GM18505 (cell line): ENCODE data around the gene IDH3A.

Experiments
- ATAC-seq: cut with Tn5 transposase; IDR thresholded peaks from one replicate; pipeline ENCODE4 v1.9.1; 2021; ENCODE audit not compliant: unreplicated experiment
- POLR2A ChIP-seq: IDR thresholded peaks from 4 replicates; pipeline ENCODE4 v1.6.1; 2011; ENCODE audit warnings: borderline replicate concordance; ENCODE audit not compliant: insufficient read depth, insufficient read length; ENCODE audit errors: extremely low read depth

Gene IDH3A

GRCh38 chr15:78192826-78193594 is 43.8 kb downstream of the IDH3A start:
- ATAC-seq = no peak
- no peak for TF ChIP-seq POLR2A

GRCh38 chr15:78193731-78194567 is 44.8 kb downstream of the IDH3A start:
- TF ChIP-seq POLR2A = no peak
- ATAC-seq = no peak

GRCh38 chr15:78194568-78194925 is 45.4 kb downstream of the IDH3A start:
- TF ChIP-seq POLR2A = no peak
- no peak for ATAC-seq

- no peak for ATAC-seq
- TF ChIP-seq POLR2A = no peak
Observed at GRCh38 chr15:78195735-78196201, 46.6 kb downstream of the IDH3A start.

- ATAC-seq = no peak
- no peak for TF ChIP-seq POLR2A
Observed at GRCh38 chr15:78197632-78198031, 48.5 kb downstream of the IDH3A start.

- no peak for ATAC-seq
- TF ChIP-seq POLR2A = no peak
Observed at GRCh38 chr15:78200276-78200930, 51.2 kb downstream of the IDH3A start.

- no peak for TF ChIP-seq POLR2A
Observed at GRCh38 chr15:78201281-78202190, 52.4 kb downstream of the IDH3A start.

GRCh38 chr15:78203346-78204225 is 54.4 kb downstream of the IDH3A start:
- no peak for TF ChIP-seq POLR2A
- ATAC-seq = no peak

More at GRCh38 chr15:78201281-78202190, 52.4 kb downstream of the IDH3A start:
- ATAC-seq = no peak

GRCh38 chr15:78204351-78205309 is 55.5 kb downstream of the IDH3A start:
- TF ChIP-seq POLR2A = no peak
- ATAC-seq = no peak

- no peak for ATAC-seq
Observed at GRCh38 chr15:78205337-78205736, 56.2 kb downstream of the IDH3A start.

GRCh38 chr15:78205856-78206255 is 56.7 kb downstream of the IDH3A start:
- no peak for TF ChIP-seq POLR2A
- no peak for ATAC-seq

More at GRCh38 chr15:78205337-78205736, 56.2 kb downstream of the IDH3A start:
- TF ChIP-seq POLR2A = no peak
